ENCODE data around the gene AKR1E2. TPM values are rescaled to one million over a fixed set of nuclear protein-coding genes. Genes with fewer than 3 reads are reported as not detected.

AKR1E2 gene
- total RNA-seq, 1 donor from 2014 or later = 6.2 TPM

DNA sequence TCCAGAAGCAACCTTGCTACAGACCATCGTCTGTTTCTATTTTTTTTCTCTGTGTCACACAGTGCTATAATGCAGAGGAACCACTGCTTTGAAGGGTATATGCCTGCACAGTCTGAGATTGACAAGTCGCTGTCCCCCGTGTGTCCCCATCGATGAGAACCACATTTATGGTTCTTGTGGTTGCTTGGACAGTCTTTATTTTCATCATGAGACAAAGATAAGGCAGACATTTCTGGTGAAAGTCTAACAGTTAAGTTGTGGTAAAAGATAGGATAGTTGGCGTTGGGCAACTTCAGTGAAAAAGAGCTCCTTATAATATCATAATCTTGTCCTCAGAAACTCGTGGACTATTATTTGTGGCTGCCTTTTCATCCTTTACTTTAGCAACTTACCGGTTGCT is 6.3 kb upstream of the AKR1E2 start:
- Mint-ChIP-seq H3K4me1 (ENCODE audit: unreplicated experiment) (peaks cover 24% of the 10 kb centered on the region), H3K4me3 (ENCODE audit: unreplicated experiment) (no peak overlapping the region), H3K27ac (ENCODE audit: unreplicated experiment) (no peak overlapping the region), H3K9me3 (ENCODE audit: unreplicated experiment) (no peaks in the 10 kb centered on the region), H3K27me3 (ENCODE audit: unreplicated experiment) (peaks cover 4% of the 10 kb centered on the region), H3K36me3 (ENCODE audit: low read depth, unreplicated experiment) (no peaks in the 10 kb centered on the region)
- TF ChIP-seq, protein P1, sequence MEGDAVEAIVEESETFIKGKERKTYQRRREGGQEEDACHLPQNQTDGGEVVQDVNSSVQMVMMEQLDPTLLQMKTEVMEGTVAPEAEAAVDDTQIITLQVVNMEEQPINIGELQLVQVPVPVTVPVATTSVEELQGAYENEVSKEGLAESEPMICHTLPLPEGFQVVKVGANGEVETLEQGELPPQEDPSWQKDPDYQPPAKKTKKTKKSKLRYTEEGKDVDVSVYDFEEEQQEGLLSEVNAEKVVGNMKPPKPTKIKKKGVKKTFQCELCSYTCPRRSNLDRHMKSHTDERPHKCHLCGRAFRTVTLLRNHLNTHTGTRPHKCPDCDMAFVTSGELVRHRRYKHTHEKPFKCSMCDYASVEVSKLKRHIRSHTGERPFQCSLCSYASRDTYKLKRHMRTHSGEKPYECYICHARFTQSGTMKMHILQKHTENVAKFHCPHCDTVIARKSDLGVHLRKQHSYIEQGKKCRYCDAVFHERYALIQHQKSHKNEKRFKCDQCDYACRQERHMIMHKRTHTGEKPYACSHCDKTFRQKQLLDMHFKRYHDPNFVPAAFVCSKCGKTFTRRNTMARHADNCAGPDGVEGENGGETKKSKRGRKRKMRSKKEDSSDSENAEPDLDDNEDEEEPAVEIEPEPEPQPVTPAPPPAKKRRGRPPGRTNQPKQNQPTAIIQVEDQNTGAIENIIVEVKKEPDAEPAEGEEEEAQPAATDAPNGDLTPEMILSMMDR (IDR thresholded peaks at IDR 0.05; ENCODE audit: unreplicated experiment) = no peak
- DNase-seq (ENCODE audit: low spot score) = no peak

DNA sequence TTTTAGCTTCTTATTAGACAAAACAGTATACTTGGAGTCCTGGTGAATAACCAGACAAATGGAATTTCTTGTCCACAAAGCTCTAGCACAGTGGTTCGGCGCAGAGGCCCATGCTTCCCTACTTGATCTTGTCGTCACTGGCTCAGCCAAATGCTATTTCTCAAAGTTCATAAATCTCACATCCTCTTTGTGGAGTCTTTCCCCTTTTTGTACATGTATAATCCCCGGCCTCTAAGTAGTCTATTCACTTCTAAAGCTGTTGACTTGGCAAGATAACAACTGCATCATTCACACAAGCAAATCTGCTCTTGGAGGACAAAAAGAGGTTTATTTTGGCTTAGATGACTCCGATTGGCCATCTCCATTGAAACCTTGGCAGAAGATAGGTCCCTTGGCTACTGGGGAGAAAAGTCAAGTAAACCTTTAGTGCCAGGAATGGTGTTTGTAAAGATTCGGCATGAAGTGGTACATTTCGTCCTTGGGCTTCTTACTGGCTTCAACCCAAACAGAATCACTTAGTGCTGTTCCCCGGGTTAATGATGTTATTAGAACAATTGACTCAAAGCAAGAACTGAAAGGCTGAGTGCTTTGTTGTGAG is 5.1 kb upstream of the AKR1E2 start:
- TF ChIP-seq, protein P1 (IDR thresholded peaks at IDR 0.05; ENCODE audit: unreplicated experiment) = no peak
- H3K36me3 Mint-ChIP-seq (ENCODE audit: low read depth, unreplicated experiment) = no peaks in the 10 kb centered on the region

DNA sequence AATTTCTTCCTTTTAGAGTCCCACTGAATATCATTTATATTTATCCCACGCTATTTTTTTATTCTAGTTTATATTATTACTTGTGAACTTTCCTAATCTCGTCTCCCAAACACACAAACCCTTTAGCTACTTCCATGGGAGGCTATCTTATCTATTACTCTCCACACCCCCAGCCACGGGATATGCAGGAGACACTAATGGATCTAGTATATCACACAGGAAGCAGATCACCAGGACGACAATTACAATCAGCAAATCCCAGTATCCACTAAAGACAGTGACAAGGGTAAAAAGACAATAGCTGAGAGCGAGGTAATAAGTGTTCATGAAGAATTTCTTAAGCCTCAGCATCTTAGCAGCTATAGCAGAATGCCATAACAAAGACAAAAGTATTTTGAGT is 3.8 kb upstream of the AKR1E2 start:
- Mint-ChIP-seq H3K4me3 (ENCODE audit: unreplicated experiment) (no peak overlapping the region), H3K27me3 (ENCODE audit: unreplicated experiment) (peaks cover 5% of the 10 kb centered on the region), H3K27ac (ENCODE audit: unreplicated experiment) (peak overlapping the region; percentile 28), H3K9me3 (ENCODE audit: unreplicated experiment) (no peaks in the 10 kb centered on the region), H3K4me1 (ENCODE audit: unreplicated experiment) (peaks cover 33% of the 10 kb centered on the region), H3K36me3 (ENCODE audit: low read depth, unreplicated experiment) (no peaks in the 10 kb centered on the region)
- TF ChIP-seq, protein P1 (IDR thresholded peaks at IDR 0.05; ENCODE audit: unreplicated experiment) = no peak
- DNase-seq (ENCODE audit: low spot score) = no peak

More for the DNA sequence above, 5.1 kb upstream of the AKR1E2 start:
- H3K4me1 Mint-ChIP-seq (ENCODE audit: unreplicated experiment) = peaks cover 30% of the 10 kb centered on the region
- peaks cover 4% of the 10 kb centered on the region for H3K27me3 Mint-ChIP-seq (ENCODE audit: unreplicated experiment)
- H3K4me3 Mint-ChIP-seq (ENCODE audit: unreplicated experiment) = no peak overlapping the region
- no peaks in the 10 kb centered on the region for H3K9me3 Mint-ChIP-seq (ENCODE audit: unreplicated experiment)
- DNase-seq (ENCODE audit: low spot score) = no peak
- no peak overlapping the region for H3K27ac Mint-ChIP-seq (ENCODE audit: unreplicated experiment)

DNA sequence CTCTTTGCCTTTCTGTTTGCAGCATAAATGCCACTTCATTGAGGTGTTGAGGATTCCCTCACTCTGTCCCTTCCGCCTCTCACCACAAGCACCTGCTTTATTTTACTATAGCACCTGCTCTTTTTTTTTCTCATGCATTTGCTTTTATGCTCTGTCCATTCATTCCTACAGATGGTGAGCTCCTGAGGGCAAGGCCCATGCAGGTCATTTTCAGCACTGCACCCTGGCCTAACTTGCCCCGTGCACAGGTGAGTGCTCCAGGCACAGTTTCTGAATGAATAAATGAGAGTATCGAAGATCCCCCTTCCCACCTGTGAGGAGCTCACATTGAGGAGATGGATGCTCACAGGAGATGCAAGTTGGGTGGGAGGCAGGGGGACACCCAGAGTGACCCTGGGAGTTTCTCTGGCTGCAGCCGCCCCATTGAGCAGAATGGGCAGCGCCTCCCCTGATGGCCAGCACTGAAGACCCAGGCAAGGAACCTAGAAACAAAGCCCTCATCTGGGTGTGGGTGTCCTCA is 1.2 kb upstream of the AKR1E2 start:
- TF ChIP-seq, protein P1 (IDR thresholded peaks at IDR 0.05; ENCODE audit: unreplicated experiment) = no peak
- no peak overlapping the region for H3K27ac Mint-ChIP-seq (ENCODE audit: unreplicated experiment)
- peaks cover 7% of the 10 kb centered on the region for H3K27me3 Mint-ChIP-seq (ENCODE audit: unreplicated experiment)
- H3K9me3 Mint-ChIP-seq (ENCODE audit: unreplicated experiment) = no peaks in the 10 kb centered on the region
- no peaks in the 10 kb centered on the region for H3K36me3 Mint-ChIP-seq (ENCODE audit: low read depth, unreplicated experiment)
- no peak for DNase-seq (ENCODE audit: low spot score)
- H3K4me3 Mint-ChIP-seq (ENCODE audit: unreplicated experiment) = peak overlapping the region; percentile 43
- peaks cover 35% of the 10 kb centered on the region for H3K4me1 Mint-ChIP-seq (ENCODE audit: unreplicated experiment)

DNA sequence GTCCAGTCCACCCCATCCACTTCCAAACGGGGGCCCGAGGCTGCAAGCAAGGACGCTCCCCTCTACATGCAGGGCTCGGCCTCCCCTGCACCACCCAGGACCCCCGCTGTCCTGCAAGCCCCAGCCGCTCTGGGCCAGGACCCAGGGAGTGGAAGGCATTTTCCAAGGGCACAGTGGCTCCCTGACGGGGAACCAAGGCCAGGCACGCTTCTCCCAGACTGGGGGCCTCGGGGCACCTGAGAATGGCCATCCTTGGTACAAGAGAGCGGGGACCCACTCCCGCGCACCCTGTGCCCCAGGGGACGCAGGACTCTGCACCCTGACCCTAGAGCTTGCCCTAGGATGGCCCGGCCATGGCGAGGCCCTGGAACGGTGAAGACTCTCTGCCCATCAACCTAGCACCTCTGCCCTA is 545 bp upstream of the AKR1E2 start:
- no peak overlapping the region for H3K4me3 Mint-ChIP-seq (ENCODE audit: unreplicated experiment)
- TF ChIP-seq, protein P1 (IDR thresholded peaks at IDR 0.05; ENCODE audit: unreplicated experiment) = no peak
- no peak for DNase-seq (ENCODE audit: low spot score)
- H3K27me3 Mint-ChIP-seq (ENCODE audit: unreplicated experiment) = peaks cover 7% of the 10 kb centered on the region
- no peak overlapping the region for H3K27ac Mint-ChIP-seq (ENCODE audit: unreplicated experiment)
- H3K36me3 Mint-ChIP-seq (ENCODE audit: low read depth, unreplicated experiment) = no peaks in the 10 kb centered on the region
- no peaks in the 10 kb centered on the region for H3K9me3 Mint-ChIP-seq (ENCODE audit: unreplicated experiment)
- peaks cover 37% of the 10 kb centered on the region for H3K4me1 Mint-ChIP-seq (ENCODE audit: unreplicated experiment)
